Stimulated activated CD8-positive, alpha-beta memory T cell treated with anti-CD3 and anti-CD28 coated beads, Interleukin-12 subunit alpha, Interleukin-12 subunit beta, amount 100 ng/mL, for 24 hours (primary cell): ENCODE data around the gene PLXNA2.

Source experiments
- DNase-seq: peaks from one replicate; pipeline ENCODE4 v3.0.0-alpha.2; 2020; ENCODE audit errors: extremely low read depth

The PLXNA2 gene

GRCh38 chr1:208122612-208123358 is 121.4 kb downstream of the PLXNA2 start:
- DNase-seq, result no peak

- no peak for DNase-seq
Measured at GRCh38 chr1:208121813-208122364, 122.3 kb downstream of the PLXNA2 start.

GRCh38 chr1:208120431-208120790 is 123.8 kb downstream of the PLXNA2 start:
- no peak for DNase-seq

GRCh38 chr1:208118841-208119606 is 125.2 kb downstream of the PLXNA2 start:
- no peak for DNase-seq

GRCh38 chr1:208118306-208118705 is 125.9 kb downstream of the PLXNA2 start:
- no peak for DNase-seq

- no peak for DNase-seq
Measured at GRCh38 chr1:208117826-208118225, 126.4 kb downstream of the PLXNA2 start.

GRCh38 chr1:208117409-208117808 is 126.8 kb downstream of the PLXNA2 start:
- no peak for DNase-seq

- DNase-seq, result no peak
Measured at GRCh38 chr1:208115924-208116640, 128.1 kb downstream of the PLXNA2 start.

- DNase-seq, result no peak
Measured at GRCh38 chr1:208113011-208113410, 131.2 kb downstream of the PLXNA2 start.

- DNase-seq, result no peak
Measured at GRCh38 chr1:208112401-208112800, 131.8 kb downstream of the PLXNA2 start.

- no peak for DNase-seq
Measured at GRCh38 chr1:208111646-208112190, 132.5 kb downstream of the PLXNA2 start.

- DNase-seq, result no peak
Measured at GRCh38 chr1:208110296-208110695, 133.9 kb downstream of the PLXNA2 start.

- no peak for DNase-seq
Measured at GRCh38 chr1:208108646-208109330, 135.4 kb downstream of the PLXNA2 start.

- DNase-seq, result no peak
Measured at GRCh38 chr1:208108213-208108608, 136.0 kb downstream of the PLXNA2 start.

GRCh38 chr1:208107425-208108212 is 136.6 kb downstream of the PLXNA2 start:
- DNase-seq, result no peak

GRCh38 chr1:208106218-208106617 is 138.0 kb downstream of the PLXNA2 start:
- DNase-seq, result no peak

- no peak for DNase-seq
Measured at GRCh38 chr1:208105756-208106155, 138.4 kb downstream of the PLXNA2 start.

GRCh38 chr1:208103597-208104513 is 140.3 kb downstream of the PLXNA2 start:
- no peak for DNase-seq

- DNase-seq, result no peak
Measured at GRCh38 chr1:208101661-208102431, 142.3 kb downstream of the PLXNA2 start.
